ENCODE data around the gene CTBP2. TPM values are rescaled to one million over a fixed set of nuclear protein-coding genes. Genes with fewer than 3 reads are reported as not detected.
A peak's percentile ranks its signal among the peaks of the same experiment; 100 is the strongest.

The CTBP2 gene
- total RNA-seq, 3 donors from 2014 or later (not counting 1 experiment from before 2014, with no cell fraction given) = 120 to 179 (median 124) TPM

- H3K27ac Mint-ChIP-seq = peak overlapping the region; percentile 81 to 84
- H3K4me1 Mint-ChIP-seq = peaks cover 89 to 90% of the 10 kb centered on the region in 2 donors
- WGBS (ENCODE audit: insufficient coverage) = 74% methylated on average over 9 of the region's 9 CpGs
- Histone ChIP-seq H3K4me1 (ENCODE audit: control insufficient read depth, insufficient read depth, low read length) (peaks cover 79% of the 10 kb centered on the region), H3K27ac (ENCODE audit: low read length) (peak overlapping the region; percentile 26), H3K36me3 (ENCODE audit: control insufficient read depth, insufficient read depth, low read length) (no peaks in the 10 kb centered on the region), H3K4me3 (ENCODE audit: low read length) (no peak overlapping the region), H3K9me3 (ENCODE audit: control insufficient read depth, insufficient read depth, low read length) (no peaks in the 10 kb centered on the region), H3K27me3 (ENCODE audit: control insufficient read depth, insufficient read depth, low read length) (no peaks in the 10 kb centered on the region)
- no peaks in the 10 kb centered on the region for H3K36me3 Mint-ChIP-seq
- H3K9me3 Mint-ChIP-seq = no peaks in the 10 kb centered on the region
- intact Hi-C loops (cut with micrococcal nuclease) = no loop called here
- DNase-seq = no peak
- H3K4me3 Mint-ChIP-seq = peak overlapping the region; percentile 49
- no peak for TF ChIP-seq CTCF (IDR thresholded peaks at IDR 0.05)
- no peaks in the 10 kb centered on the region for H3K27me3 Mint-ChIP-seq (ENCODE audit: low read depth in 2 of 2)
- no peak for ATAC-seq
These were observed 97.5 kb downstream of the CTBP2 start for GRCh38 chr10:125062914-125063230.

GRCh38 chr10:125062227-125062913, 98.0 kb downstream of the CTBP2 start:
- Mint-ChIP-seq H3K4me3 (peak overlapping the region; percentile 63), H3K36me3 (no peaks in the 10 kb centered on the region), H3K4me1 (peaks cover 89% of the 10 kb centered on the region in 2 donors), H3K27ac (peak overlapping the region; percentile 81 to 84), H3K9me3 (no peaks in the 10 kb centered on the region), H3K27me3 (ENCODE audit: low read depth in 2 of 2) (no peaks in the 10 kb centered on the region)
- intact Hi-C loops (cut with micrococcal nuclease) = no loop called here
- DNase-seq = no peak
- H3K27ac ChIP-seq (ENCODE audit: low read length) = no peak overlapping the region
- H3K27me3 ChIP-seq (ENCODE audit: control insufficient read depth, insufficient read depth, low read length) = no peaks in the 10 kb centered on the region
- no peak overlapping the region for H3K4me3 ChIP-seq (ENCODE audit: low read length)
- WGBS (ENCODE audit: insufficient coverage) = 88% methylated on average over 14 of the region's 18 CpGs
- no peak for TF ChIP-seq CTCF (IDR thresholded peaks at IDR 0.05)
- no peaks in the 10 kb centered on the region for H3K9me3 ChIP-seq (ENCODE audit: control insufficient read depth, insufficient read depth, low read length)
- peaks cover 84% of the 10 kb centered on the region for H3K4me1 ChIP-seq (ENCODE audit: control insufficient read depth, insufficient read depth, low read length)
- no peak for ATAC-seq
- no peaks in the 10 kb centered on the region for H3K36me3 ChIP-seq (ENCODE audit: control insufficient read depth, insufficient read depth, low read length)

- no peaks in the 10 kb centered on the region for H3K27me3 Mint-ChIP-seq (ENCODE audit: low read depth in 2 of 2)
- intact Hi-C loops (cut with micrococcal nuclease) = loop anchor here (1.0 kb wide), 1 partner anchor 69 kb away; no protein-coding TSS in a partner anchor
- H3K27ac Mint-ChIP-seq = peak overlapping the region; percentile 72 to 81
- H3K27ac ChIP-seq (ENCODE audit: low read length) = no peak overlapping the region
- no peak for TF ChIP-seq CTCF (IDR thresholded peaks at IDR 0.05)
- H3K4me3 Mint-ChIP-seq = peak overlapping the region; percentile 63
- no peaks in the 10 kb centered on the region for H3K27me3 ChIP-seq (ENCODE audit: control insufficient read depth, insufficient read depth, low read length)
- no peak for ATAC-seq
- H3K4me1 ChIP-seq (ENCODE audit: control insufficient read depth, insufficient read depth, low read length) = peaks cover 91% of the 10 kb centered on the region
- no peaks in the 10 kb centered on the region for H3K36me3 Mint-ChIP-seq
- WGBS (ENCODE audit: insufficient coverage) = 67% methylated on average over 21 of the region's 21 CpGs
- peaks cover 89% of the 10 kb centered on the region in 2 donors for H3K4me1 Mint-ChIP-seq
- H3K9me3 ChIP-seq (ENCODE audit: control insufficient read depth, insufficient read depth, low read length) = no peaks in the 10 kb centered on the region
- H3K4me3 ChIP-seq (ENCODE audit: low read length) = no peak overlapping the region
- no peak for DNase-seq
- H3K9me3 Mint-ChIP-seq = no peaks in the 10 kb centered on the region
- H3K36me3 ChIP-seq (ENCODE audit: control insufficient read depth, insufficient read depth, low read length) = no peaks in the 10 kb centered on the region
These were observed 98.7 kb downstream of the CTBP2 start for GRCh38 chr10:125061557-125062226.

All from natural killer cell (primary cell).